NB4 (cell line): ENCODE results near the gene RARB.

Experiments used
- CTCF ChIP-seq: IDR thresholded peaks from one replicate; pipeline ENCODE4 v1.5.1; 2012; ENCODE audit warnings: low read depth, low read length
- MYC ChIP-seq: IDR thresholded peaks from 2 replicates; pipeline ENCODE4 v1.6.1; 2011; ENCODE audit warnings: low read depth, low read length
- POLR2A ChIP-seq: IDR thresholded peaks from 2 replicates; pipeline ENCODE4 v1.6.1; 2011; ENCODE audit warnings: mild to moderate bottlenecking; ENCODE audit not compliant: insufficient read length; ENCODE audit errors: extremely low read depth
- TF ChIP-seq, protein P1 (sequence below): IDR thresholded peaks from 2 replicates; pipeline ENCODE4 v1.6.1; 2011; ENCODE audit warnings: low read depth, low read length

GRCh38 chr3:25572336-25572735, 144.3 kb downstream of the RARB start:
- TF ChIP-seq CTCF (no peak), POLR2A (no peak), MYC (no peak)
- TF ChIP-seq, protein P1, sequence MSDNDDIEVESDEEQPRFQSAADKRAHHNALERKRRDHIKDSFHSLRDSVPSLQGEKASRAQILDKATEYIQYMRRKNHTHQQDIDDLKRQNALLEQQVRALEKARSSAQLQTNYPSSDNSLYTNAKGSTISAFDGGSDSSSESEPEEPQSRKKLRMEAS: no peak
